Measurements from ENCODE around the gene LYVE1.
A peak's percentile ranks its signal among the peaks of the same experiment; 100 is the strongest.

The LYVE1 gene

GRCh38 chr11:10556590-10556989 is 11.9 kb downstream of the LYVE1 start:
- no peak for DNase-seq (ENCODE audit: low spot score)

- no peak for DNase-seq (ENCODE audit: low spot score)
These were observed 16.6 kb downstream of the LYVE1 start for GRCh38 chr11:10551845-10552352.

- no peak for DNase-seq (ENCODE audit: low spot score)
These were observed 17.2 kb downstream of the LYVE1 start for GRCh38 chr11:10551290-10551592.

- no peak for DNase-seq (ENCODE audit: low spot score)
These were observed 17.8 kb downstream of the LYVE1 start for GRCh38 chr11:10550503-10551289.

GRCh38 chr11:10544491-10545465 is 23.7 kb downstream of the LYVE1 start:
- peak; percentile 74 for DNase-seq (ENCODE audit: low spot score)

- DNase-seq (ENCODE audit: low spot score), result no peak
These were observed 24.7 kb downstream of the LYVE1 start for GRCh38 chr11:10543782-10544181.

- DNase-seq (ENCODE audit: low spot score), result no peak
These were observed 25.7 kb downstream of the LYVE1 start for GRCh38 chr11:10542776-10543175.

- no peak for DNase-seq (ENCODE audit: low spot score)
These were observed 26.9 kb downstream of the LYVE1 start for GRCh38 chr11:10541561-10541930.

- DNase-seq (ENCODE audit: low spot score), result peak; percentile 95
These were observed 27.4 kb downstream of the LYVE1 start, which contains the start of gene RNF141 for GRCh38 chr11:10540915-10541560. Gene RNF141 (minus strand): TSS chr11:10541187. CDS start chr11:10534158, 7,029 bp downstream.

- peak; percentile 37 for DNase-seq (ENCODE audit: low spot score)
These were observed 27.9 kb downstream of the LYVE1 start for GRCh38 chr11:10540546-10540914.

- DNase-seq (ENCODE audit: low spot score), result no peak
These were observed 29.1 kb downstream of the LYVE1 start for GRCh38 chr11:10539339-10539738.

GRCh38 chr11:10538924-10539323 is 29.5 kb downstream of the LYVE1 start:
- no peak for DNase-seq (ENCODE audit: low spot score)

- no peak for DNase-seq (ENCODE audit: low spot score)
These were observed 30.9 kb downstream of the LYVE1 start for GRCh38 chr11:10537600-10537999.

- no peak for DNase-seq (ENCODE audit: low spot score)
These were observed 34.1 kb downstream of the LYVE1 start for GRCh38 chr11:10534316-10534715.

GRCh38 chr11:10533323-10533722 is 35.1 kb downstream of the LYVE1 start:
- no peak for DNase-seq (ENCODE audit: low spot score)

GRCh38 chr11:10532526-10532925 is 35.9 kb downstream of the LYVE1 start:
- DNase-seq (ENCODE audit: low spot score), result no peak

GRCh38 chr11:10529279-10529678 is 39.2 kb downstream of the LYVE1 start:
- no peak for DNase-seq (ENCODE audit: low spot score)

- no peak for DNase-seq (ENCODE audit: low spot score)
These were observed 40.3 kb downstream of the LYVE1 start for GRCh38 chr11:10528121-10528520.

- DNase-seq (ENCODE audit: low spot score), result no peak
These were observed 41.2 kb downstream of the LYVE1 start for GRCh38 chr11:10526974-10527918.

GRCh38 chr11:10524471-10524870 is 44.0 kb downstream of the LYVE1 start:
- no peak for DNase-seq (ENCODE audit: low spot score)

- DNase-seq (ENCODE audit: low spot score), result no peak
These were observed 45.5 kb downstream of the LYVE1 start for GRCh38 chr11:10522921-10523320.
